Jurkat, Clone E6-1 (cell line): ENCODE results near the gene MIOS. TPM values are rescaled to one million over a fixed set of nuclear protein-coding genes. Genes with fewer than 3 reads are reported as not detected.

Source experiments
- DNase-seq: peaks from one replicate; pipeline ENCODE4 v3.0.0-alpha.2; 2011; ENCODE audit warnings: low read depth, low spot score
- H3K4me3 ChIP-seq: 2 replicates; pipeline ENCODE4 v1.5.1; 2011; ENCODE audit warnings: mild to moderate bottlenecking, low read length, control low read depth, moderate library complexity
- polyA plus RNA-seq: library from polyadenylated mRNA; unstranded; fragments of >200 nt; gene quantifications from one replicate; pipeline ENCODE4 v1.2.1, GENCODE V29; 2012; ENCODE audit warnings: missing spikeins; ENCODE audit not compliant: insufficient read length, insufficient read depth

Gene MIOS
- 19.3 TPM for polyA plus RNA-seq

DNA sequence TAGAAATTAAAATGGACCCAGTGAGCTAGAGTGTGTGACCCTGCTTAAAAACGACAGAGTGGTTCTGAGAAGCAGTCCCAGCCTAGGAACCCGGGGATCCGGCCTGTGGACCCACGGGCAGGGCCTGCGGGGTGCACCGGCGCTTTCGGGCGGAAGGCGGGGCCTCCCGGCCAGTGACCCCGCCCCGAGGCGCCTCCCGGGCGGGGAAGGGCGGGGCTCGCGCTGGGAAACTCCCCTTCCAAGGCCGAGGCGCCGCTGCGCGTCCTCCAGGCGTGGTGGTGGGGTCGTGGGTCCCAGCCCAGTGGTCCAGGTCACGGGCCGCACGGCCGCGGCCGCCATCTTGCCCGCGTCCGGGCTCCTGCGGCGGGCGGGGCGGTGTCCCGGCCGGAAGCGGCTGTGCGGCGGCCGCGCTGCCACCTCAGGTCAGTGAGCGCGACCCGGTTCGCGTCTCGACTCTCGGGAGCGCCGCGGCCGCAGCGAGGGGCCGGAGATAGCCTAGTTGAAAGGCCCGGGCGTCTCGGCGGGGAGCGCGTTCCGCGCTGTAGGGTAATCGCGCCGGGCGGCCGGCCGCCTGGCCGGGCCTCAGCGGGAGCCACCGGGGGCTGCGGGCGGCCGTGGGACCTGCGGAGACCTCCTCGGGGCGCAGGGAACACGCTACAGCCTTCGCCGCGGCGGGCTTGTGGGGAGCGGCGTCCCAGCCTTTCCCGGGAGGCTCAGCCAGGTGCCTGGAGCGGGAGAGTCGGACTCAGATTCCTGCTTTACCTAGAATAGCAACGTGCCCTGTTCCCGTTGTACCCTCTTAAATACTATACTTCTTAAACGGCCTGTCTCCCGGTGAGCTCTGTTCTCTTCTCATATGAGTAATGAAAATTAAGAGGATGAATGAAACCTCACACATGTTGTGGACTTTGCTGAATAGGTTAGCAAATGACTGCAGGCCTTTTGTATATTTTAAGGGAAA, at the start of gene MIOS:
MIOS (plus strand) TSS at position 234 of the 961 bp plus-strand sequence. CDS start 5,592 bp downstream, outside the sequence.
- peak; percentile 42 for DNase-seq
- peak within 1 kb of the TSS; percentile 76 for H3K4me3 ChIP-seq

DNA sequence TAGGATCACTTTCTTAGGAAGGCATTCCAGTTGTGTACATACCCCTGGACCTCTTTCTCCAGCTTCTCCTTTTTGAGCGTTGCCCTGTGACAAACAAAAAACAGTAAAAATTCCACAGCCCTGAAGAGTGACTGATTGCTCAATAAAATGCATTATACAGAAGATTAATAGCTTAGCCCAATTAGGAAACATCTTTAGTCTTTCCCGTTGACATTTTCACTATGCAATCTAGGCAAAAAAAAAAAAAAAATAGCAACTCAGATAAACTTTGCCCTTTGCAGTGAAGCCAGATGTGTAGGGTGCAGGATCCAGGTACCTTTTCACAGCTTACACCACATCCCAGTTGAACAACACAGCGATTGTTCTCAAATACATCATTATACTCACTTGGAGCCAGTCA, 48.9 kb upstream of the MIOS start:
- no peak for DNase-seq
- H3K4me3 ChIP-seq: no peak overlapping the region

DNA sequence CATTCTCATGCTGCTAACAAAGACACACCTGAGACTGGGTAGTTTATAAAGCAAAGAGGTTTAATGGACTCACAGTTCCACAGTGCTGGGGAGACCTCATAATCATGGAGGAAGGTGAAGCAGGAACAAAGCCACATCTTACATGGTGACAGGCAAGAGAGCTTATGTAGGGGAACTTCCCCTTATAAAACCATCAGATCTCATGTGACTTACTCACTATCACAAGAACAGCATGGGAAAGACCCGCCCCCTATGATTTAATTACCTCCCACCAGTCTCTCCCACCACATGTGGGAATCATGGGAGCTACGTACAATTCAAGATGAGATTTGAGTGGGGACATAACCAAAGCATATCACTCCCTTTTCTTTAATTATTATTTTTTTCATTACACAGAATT, 47.6 kb upstream of the MIOS start:
- H3K4me3 ChIP-seq: no peak overlapping the region
- no peak for DNase-seq

DNA sequence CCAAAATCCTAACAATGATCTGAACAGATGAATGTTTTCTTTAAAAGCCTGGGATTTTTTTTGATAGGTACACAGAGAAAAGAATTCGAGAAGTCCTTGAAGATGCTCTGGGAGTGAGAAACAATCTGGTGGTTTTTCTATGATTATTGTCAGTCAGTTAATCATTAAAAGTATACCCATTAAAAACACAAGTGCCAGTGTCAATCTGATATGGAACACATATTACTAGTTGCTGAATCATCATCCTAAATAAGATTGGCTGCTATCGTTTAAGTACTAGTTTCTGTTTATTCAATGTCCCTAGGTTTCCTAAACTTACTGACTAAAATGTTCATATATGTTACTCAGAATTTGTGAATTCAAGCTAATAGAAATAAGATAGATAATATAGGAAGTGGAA, 47.2 kb upstream of the MIOS start:
- no peak for DNase-seq

DNA sequence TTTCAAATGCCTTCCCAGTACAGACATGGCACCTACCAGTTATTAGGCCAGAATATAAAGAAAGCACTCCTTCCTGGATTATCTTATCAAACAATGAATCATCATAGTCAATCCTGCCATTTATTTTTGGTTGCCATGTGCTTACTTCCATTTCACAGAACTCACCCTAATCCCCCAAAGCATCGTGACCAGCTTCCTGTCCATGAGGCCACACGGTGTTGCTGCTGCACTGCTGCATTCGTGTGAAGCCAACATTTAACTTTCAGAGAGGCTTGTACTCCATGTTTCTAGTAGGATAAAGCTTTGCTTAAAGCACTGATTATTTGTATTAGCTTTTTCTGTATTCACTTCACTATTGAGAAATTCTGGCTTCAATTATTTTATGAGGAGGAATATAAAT, 45.4 kb upstream of the MIOS start:
- DNase-seq: no peak

More for the DNA sequence above, 47.2 kb upstream of the MIOS start:
- no peak overlapping the region for H3K4me3 ChIP-seq

DNA sequence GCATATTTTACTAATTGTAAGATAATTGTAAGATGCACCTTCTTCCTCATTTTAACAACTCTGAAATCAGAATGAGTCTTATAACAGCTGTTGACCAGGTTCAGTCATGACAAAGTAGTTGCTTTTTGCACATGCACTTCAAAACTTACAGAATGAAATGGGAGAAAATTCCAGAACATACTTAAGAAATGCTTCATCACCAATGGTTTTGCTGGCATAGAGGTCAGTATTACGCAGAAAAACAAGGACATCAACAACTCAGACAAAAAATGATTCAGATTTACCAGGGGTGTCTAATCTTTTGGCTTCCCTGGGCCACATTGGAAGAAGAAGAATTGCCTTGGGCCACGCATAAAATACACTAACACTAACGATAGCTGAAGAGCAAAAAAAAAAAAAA, 44.3 kb upstream of the MIOS start:
- no peak overlapping the region for H3K4me3 ChIP-seq
- no peak for DNase-seq

More for the DNA sequence above, 45.4 kb upstream of the MIOS start:
- H3K4me3 ChIP-seq: no peak overlapping the region

DNA sequence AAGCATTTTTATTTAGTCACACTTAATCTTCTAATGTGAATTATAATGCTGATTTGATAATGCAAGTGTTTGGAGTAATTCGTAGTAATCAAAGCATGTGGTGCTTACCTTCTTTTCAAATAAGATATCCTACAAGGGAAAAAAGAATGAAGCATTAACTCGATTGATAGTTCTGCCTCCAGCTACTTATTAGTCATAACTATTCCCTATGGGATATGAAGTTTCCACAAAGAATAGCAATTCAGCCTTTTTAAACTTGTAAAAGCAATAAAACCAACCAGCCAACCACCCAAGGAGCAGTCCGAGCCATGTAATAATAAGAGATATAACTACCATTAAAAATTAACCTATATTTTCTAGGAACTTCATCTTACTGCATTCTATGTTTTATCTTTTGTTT, 42.6 kb upstream of the MIOS start:
- no peak for DNase-seq
- H3K4me3 ChIP-seq: no peak overlapping the region

DNA sequence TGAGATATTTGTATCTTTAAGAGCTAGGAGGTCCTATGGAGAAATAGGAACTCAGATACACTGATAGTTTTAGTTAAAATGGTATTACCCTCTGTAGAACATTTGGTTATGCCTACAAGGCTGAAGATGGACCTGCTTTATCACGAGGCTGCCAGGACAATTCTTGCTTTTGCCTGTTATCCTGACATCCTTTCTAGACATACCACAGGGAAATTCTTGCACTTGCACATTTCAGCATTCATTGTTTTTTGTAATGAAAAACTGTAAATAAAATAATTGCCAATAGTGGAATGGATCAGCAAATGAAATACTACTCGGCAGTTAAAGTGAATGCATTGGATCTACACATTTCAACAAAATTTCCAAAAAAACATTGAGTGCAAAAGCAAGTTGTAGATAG, 40.7 kb upstream of the MIOS start:
- DNase-seq: no peak
- no peak overlapping the region for H3K4me3 ChIP-seq

DNA sequence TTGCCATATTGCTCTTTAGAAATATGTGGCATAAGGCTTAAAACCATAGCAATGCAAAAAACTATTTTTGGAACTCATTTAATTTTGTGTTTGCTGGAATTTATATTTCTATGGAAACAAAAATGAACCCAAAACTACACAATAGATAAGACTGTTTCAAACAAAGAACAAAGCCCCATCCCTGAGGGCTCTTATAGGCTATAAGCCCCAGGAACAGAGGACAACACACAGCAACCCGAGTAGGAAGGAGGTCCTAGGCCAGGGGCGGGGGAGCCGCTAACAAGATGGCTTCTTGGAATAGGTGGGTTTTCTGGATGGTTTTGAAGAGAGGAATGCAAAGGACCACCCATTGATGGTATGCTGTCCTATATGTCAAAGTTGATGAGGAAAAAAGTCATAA, 39.6 kb upstream of the MIOS start:
- H3K4me3 ChIP-seq: no peak overlapping the region
- no peak for DNase-seq

DNA sequence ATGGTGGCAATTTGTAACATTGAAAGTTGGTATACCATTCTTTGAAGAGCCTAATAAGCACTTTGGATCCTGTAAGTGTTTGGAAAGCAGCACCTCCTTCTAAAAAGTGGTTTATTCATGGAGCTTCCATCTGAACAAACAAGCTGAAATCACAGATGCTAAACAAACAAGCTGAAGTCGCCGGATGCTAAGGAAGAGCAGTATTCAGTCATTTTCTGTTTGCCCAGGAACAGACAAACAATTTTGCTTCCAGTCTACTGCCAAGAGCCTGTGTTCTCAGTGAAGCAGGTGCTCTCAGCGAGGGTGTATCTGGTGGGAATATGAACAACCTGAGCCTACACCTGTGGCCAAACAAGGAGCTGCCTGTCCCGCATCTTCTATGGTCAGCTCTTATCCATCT, 37.4 kb upstream of the MIOS start:
- no peak for DNase-seq
- H3K4me3 ChIP-seq: no peak overlapping the region

DNA sequence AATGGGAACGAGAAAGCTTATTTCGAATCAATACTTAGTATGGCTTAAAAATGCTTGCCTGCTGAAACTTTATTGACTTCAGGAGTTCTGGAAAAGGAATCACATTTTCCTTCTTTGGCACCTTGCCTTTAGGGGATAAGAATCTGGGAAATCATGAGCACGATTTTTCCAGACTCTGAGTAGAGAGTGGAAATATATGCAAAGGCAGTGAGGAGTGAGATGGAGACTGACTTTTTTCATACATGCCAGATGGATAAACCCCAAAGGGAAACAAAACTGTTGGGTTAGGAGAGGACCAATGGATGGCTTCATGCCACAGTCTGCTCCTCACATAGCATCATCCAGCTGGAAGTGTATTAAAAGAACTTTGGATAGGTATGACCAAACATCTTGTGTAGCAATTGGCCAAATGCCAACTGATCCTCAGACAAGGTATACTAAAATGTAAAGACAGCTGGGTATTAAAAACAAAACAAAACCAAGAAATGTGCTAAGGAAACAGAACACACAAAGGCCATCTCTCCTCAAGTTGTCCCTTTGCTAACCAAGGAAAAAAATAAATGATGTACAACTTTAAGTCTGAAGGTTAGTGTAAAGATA, 32.8 kb upstream of the MIOS start:
- no peak for DNase-seq
- H3K4me3 ChIP-seq: no peak overlapping the region

DNA sequence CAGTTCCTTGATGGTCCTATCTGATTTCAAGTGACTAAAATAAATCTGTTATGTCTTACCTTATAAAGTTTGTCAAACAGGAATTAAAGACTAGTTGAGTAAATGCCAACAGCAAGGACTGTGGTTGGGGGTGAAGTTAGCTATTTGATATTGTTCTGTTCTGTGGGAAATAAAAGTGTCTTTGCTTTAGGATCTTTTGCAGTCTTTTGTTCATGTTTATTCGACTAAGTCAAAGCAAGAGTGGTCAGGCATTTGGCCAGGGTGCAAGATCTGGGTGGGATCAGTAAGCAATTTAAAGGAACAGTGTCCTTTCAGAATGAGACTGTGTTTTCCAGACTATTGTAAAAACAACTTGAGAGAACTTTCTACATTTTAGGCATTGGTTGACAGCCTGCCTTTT, 31.0 kb upstream of the MIOS start, which contains the start of gene COL28A1:
COL28A1 (minus strand) TSS at position 183 of the 400 bp plus-strand sequence. CDS start 2,998 bp downstream, outside the sequence.
- no peak for DNase-seq
- H3K4me3 ChIP-seq: no peak within 1 kb of the TSS

DNA sequence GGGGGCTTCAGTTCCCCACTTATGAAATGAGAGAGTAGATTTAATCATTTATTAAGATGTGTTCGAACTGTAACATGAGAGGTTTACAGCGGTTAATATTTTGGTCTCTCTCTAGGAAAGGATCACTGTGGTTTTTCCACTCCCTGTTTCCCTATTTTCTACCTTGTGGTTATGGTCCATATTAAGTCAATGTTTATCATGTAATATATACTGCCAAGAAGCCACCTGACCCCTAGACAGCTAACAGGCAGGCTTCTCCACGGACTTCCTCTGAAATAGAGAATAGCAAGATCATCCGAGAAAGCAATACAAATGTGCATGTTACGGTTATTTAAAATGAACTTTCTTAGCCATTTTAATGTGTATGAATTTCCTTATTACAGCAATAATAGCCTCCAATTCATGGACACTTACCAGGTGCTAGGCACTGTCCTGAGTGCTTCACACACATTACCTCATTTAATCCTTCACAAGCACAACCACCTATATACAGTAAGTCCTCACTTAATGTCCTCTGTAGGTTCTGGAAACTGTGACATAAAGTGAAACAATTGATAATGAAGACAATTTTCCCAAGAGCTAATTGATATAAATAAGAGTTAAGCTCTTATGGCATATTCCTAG, 30.2 kb upstream of the MIOS start:
- DNase-seq: no peak
- no peak overlapping the region for H3K4me3 ChIP-seq

DNA sequence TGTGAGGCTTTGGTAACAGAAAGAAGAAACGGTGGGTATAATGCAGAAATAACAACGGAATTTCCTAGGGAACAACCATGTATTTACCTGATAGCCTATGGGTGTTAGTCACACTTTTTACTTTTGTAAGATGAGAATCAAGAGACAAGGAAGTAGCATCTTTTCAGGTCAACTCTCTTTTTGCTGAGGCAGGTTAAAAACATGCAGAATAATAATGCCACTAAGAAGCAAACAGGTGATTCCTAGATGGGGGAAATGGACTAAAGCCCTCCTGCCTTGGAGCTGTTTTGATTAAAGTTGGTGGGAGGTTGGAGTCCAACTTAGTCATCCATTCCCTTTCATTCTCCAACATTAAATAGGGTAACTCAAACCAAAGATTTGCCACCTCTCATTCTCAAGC, 29.0 kb upstream of the MIOS start:
- no peak overlapping the region for H3K4me3 ChIP-seq
- no peak for DNase-seq

DNA sequence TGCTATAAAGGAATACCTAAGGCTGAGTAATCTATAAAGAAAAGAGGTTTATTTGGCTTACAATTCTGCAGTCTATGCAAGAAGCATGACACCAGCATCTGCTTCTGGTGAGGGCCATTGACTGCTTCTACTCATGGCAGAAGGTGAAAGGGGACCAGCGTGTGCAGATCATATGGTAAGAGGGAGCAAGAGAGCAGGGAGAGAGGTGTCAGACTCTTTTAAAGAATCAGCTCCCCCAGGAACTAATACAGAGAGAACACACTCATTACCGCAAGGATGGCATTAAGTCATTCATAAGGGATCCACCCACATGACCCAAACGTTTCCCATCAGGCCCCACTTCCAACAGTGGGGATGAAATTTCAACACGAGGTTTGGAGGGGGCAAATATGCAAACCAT, 27.5 kb upstream of the MIOS start:
- no peak for DNase-seq
- H3K4me3 ChIP-seq: no peak overlapping the region

DNA sequence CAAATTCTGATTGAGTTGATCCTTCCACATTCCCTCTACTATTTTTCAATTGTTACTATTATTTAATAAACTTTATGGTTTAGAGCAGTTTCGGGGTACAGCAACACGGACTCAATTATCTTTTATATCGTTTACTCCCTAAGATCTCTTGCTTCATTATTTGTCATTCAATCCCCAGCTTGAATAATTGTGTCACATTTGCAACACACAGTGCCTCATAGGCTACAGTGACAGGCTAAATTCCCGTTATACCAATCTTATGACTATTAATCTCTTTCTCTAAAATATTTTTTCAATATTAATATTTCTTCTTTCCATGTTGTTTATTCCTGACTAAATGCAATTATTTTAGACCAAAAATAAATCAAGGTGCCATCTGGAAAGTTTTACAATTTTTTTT, 27.0 kb upstream of the MIOS start:
- no peak for DNase-seq
- H3K4me3 ChIP-seq: no peak overlapping the region

DNA sequence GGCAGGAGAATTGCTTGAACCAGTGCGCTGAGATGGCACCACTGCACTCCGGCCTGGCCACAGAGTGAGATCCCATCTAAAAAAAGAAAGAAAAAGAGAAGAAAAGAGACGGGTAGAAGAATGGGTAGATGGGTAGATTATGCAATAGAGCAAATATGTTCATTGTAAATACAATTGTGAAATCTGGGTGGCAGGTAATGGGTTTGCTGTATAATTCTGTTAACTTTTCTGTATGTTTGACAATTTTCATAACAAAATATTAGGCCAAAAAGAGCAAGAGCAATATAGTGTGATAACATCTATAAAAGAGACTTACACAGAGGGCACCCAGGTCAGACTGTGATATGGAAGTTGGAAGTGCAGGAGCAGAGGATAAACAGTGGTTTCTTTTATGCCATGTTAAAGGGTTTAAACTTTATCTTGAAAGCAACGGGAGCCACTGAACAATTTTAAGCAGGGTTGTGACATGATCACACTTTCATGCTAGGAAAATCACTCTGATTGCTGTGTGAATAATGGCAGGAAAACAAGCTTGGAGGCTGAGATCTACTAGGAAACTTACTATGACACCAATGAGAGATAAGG, 24.3 kb upstream of the MIOS start:
- no peak for DNase-seq

DNA sequence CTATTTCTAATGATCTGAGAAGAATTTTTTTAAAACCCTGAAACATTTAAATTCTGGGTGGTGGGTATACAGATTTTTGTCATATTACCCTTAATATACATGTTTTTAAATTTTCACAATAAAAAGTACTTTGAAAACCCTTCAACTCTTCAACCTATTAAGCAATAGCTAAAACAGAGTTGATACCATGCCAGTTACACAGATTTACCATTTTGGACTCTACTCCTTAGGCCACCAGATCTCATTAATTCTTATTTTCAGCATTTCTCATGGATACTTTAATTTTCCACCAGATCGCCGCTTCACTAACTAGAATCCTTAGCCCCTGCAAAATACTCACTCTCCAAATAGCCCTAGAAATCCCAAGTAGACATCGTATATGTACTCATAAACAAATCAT, 18.3 kb upstream of the MIOS start:
- no peak for DNase-seq
- H3K4me3 ChIP-seq: no peak overlapping the region

More for the DNA sequence above, 24.3 kb upstream of the MIOS start:
- no peak overlapping the region for H3K4me3 ChIP-seq

DNA sequence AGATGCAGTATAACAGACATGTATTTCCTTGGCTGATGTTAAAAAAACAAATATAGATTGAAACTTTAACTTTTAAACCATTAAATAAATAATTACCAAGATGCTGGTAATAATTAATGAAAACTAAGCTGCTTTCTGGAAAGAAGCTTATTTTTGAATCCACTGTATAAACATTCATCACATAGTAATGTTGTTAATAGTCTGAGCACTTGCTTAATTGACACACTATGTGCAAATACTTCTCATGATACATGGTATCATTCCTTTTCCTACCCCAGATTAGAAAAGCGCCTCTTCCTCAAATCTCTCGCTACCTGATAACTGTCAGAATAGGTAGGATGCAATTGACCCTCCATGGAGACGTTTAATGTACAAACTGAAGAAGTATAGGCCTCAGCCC, 16.0 kb upstream of the MIOS start:
- DNase-seq: no peak
- no peak overlapping the region for H3K4me3 ChIP-seq

DNA sequence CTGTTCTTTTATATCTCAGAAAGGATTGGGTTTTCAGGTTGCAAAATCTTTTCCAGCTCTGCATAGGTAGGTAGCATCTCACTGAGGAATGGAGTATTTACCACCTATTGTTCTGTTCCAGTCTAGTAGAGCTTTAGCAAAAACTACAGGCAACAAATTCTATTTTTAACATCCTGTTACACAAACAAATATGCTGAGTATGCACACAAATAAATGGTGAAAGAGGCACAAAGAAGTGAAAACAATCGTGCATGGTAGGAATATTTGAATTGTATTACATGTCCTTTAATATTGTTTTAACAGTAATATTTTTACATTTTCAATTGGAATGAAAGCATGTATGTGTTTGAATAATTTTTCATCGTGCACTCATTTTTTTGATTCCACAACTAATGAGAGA, 14.5 kb upstream of the MIOS start:
- no peak for DNase-seq
- no peak overlapping the region for H3K4me3 ChIP-seq
